ENCODE data around the gene NCAN. TPM values are rescaled to one million over a fixed set of nuclear protein-coding genes. Genes with fewer than 3 reads are reported as not detected.

Gene NCAN
- total and polyA plus RNA-seq, 12 donors = 0.06 to 0.42 (median 0.11) TPM; not detected in 7

GRCh38 chr19:19236173-19236572, 24.4 kb downstream of the NCAN start:
- Histone ChIP-seq H3K9me3 (replicated peaks in 1 of 3) (peaks cover 0 to 8% (median 0%) of the 10 kb centered on the region in 3 donors), H3K36me3 (replicated peaks in 1 of 2) (no peaks in the 10 kb centered on the region), H3K27ac (no peak overlapping the region), H3K27me3 (peaks cover 7% of the 10 kb centered on the region), H3K4me3 (no peak overlapping the region), H3K4me1 (replicated peaks in 1 of 2) (no peaks in the 10 kb centered on the region)
- intact Hi-C loops (cut with DNase I) = no loop called here
- TF ChIP-seq CTCF (IDR thresholded peaks at IDR 0.05) (no peak), POLR2A (IDR thresholded peaks at IDR 0.05) (no peak)
- no peak for DNase-seq

DNA sequence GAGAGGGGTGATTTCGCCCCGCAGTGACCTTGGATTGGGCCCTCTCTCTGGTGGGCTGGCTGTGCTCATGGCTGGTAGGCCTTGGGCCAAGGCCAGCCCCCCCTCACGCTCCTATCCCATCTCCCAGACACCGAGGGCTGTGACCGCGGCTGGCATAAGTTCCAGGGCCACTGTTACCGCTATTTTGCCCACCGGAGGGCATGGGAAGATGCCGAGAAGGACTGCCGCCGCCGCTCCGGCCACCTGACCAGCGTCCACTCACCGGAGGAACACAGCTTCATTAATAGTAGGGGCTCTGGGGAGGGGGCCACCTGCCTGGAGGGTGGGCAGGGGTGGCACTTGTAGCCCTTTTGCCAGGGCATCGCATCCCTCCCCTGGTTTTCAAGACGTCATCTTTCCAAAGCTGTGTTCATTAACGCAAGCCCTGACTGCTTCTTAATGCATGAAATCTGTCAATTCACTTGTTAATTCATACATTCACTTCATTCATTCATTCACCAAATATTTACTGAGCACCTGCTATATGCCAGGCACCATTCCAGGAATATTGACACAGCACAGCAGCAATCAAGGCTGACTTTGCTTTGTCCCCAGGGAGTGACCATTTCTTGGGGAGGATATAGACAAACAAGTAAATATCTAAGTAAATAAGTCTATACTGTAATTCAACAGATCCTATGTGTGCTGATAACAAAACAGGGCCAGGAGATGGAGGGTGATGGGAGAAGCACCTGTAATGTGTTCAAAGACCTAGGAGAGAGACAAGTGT, 26.6 kb downstream of the NCAN start:
- intact Hi-C loops (cut with DNase I) = no loop called here
- DNase-seq = no peak
- no peak overlapping the region for H3K27ac ChIP-seq
- H3K27me3 ChIP-seq = peaks cover 7% of the 10 kb centered on the region
- peaks cover 0 to 8% (median 0%) of the 10 kb centered on the region in 3 donors for H3K9me3 ChIP-seq (replicated peaks in 1 of 3)
- no peak overlapping the region for H3K4me3 ChIP-seq
- H3K4me1 ChIP-seq (replicated peaks in 1 of 2) = no peaks in the 10 kb centered on the region
- TF ChIP-seq CTCF (IDR thresholded peaks at IDR 0.05) (no peak), POLR2A (IDR thresholded peaks at IDR 0.05) (no peak)
- 42 to 77% (median 54%) methylated on average over 12 to 18 of the region's 18 CpGs for WGBS, 4 donors
- no peaks in the 10 kb centered on the region for H3K36me3 ChIP-seq (replicated peaks in 1 of 2)

DNA sequence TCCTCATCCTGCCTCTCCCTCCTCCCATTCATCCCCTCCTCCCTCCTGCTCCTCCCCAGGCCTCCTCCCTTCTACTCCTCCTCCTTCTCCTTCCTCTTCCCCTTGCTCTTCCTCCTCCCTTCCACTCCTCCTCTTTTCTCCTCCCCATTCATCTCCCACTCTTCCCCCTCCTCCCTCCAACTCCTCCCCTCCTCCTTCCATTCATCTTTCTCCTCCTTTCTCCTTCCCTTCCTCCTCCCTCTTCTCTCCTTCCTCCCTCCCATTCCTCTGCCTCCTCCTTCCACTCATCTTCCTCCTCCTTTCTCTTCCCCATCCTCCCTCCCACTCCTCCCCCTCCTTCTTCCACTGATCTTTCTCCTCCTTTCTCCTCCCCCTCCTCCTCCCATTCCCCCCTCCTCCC, 27.9 kb downstream of the NCAN start:
- intact Hi-C loops (cut with DNase I) = no loop called here
- Histone ChIP-seq H3K27me3 (peaks cover 7% of the 10 kb centered on the region), H3K27ac (no peak overlapping the region), H3K4me3 (no peak overlapping the region), H3K4me1 (replicated peaks in 1 of 2) (no peaks in the 10 kb centered on the region), H3K9me3 (replicated peaks in 1 of 3) (no peaks in the 10 kb centered on the region), H3K36me3 (replicated peaks in 1 of 2) (no peaks in the 10 kb centered on the region)
- DNase-seq = no peak
- no peak for TF ChIP-seq POLR2A (IDR thresholded peaks at IDR 0.05)
- TF ChIP-seq CTCF (IDR thresholded peaks at IDR 0.05) = no peak

- intact Hi-C loops (cut with DNase I) = no loop called here
- no peak for DNase-seq
- H3K27ac ChIP-seq = no peak overlapping the region
- H3K9me3 ChIP-seq (replicated peaks in 1 of 3) = no peaks in the 10 kb centered on the region
- TF ChIP-seq CTCF (IDR thresholded peaks at IDR 0.05) (no peak), POLR2A (IDR thresholded peaks at IDR 0.05) (no peak)
- no peaks in the 10 kb centered on the region for H3K4me1 ChIP-seq (replicated peaks in 1 of 2)
- 73 to 78% (median 75%) methylated on average over 9 of the region's 9 CpGs for WGBS, 4 donors
- H3K36me3 ChIP-seq (replicated peaks in 1 of 2) = no peaks in the 10 kb centered on the region
- H3K27me3 ChIP-seq = peaks cover 7% of the 10 kb centered on the region
- no peak overlapping the region for H3K4me3 ChIP-seq
Measured at GRCh38 chr19:19240476-19240875, 28.7 kb downstream of the NCAN start.
